Measurements from ENCODE around the gene KISS1R. TPM values are rescaled to one million over a fixed set of nuclear protein-coding genes. Genes with fewer than 3 reads are reported as not detected.

KISS1R gene
- polyA plus RNA-seq (2011; rRNA removed), result not detected in 2 replicates
- polyA minus RNA-seq (2011; rRNA and poly(A)+ RNA removed), result not detected in 2 replicates

DNA sequence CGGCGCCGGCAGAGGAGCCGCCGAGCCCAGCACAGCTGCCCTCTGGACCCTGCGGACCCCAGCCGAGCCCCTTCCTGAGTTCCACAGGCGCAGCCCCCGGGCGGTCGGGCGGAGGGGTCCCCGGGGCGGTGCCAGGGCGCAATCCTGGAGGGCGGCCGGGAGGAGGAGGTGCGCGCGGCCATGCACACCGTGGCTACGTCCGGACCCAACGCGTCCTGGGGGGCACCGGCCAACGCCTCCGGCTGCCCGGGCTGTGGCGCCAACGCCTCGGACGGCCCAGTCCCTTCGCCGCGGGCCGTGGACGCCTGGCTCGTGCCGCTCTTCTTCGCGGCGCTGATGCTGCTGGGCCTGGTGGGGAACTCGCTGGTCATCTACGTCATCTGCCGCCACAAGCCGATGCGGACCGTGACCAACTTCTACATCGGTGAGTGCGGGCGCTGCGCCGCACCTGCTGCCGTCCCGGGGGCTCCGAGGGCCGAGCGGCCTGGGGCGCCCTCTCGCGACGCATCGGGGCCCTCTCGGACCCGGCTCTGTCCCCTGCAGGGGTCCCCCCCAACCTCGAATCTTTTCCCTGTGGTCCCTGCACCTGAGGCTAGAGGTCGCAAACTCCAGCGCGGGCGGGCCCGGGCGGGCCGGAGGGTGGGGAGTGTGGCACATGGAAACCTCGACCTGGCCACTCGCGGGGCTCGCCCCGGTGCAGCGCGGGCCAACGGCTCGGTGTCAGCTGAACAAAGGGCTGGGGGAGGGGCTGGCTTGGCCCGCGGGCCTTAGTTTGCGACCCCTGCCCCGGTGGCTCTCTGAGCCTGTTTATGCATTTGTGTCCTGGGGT, at the start of gene KISS1R:
TSS of gene KISS1R (plus strand) at position 11 of the 829 bp plus-strand sequence. CDS start at position 181, 170 bp downstream.
- Histone ChIP-seq H3K4me3 (ENCODE audit: low read depth, low read length) (no peak within 1 kb of the TSS; the same call in 1 of the 2 replicates), H3K27me3 (ENCODE audit: control insufficient read depth, insufficient read depth, low read length) (peaks cover 22% of the 10 kb centered on the region), H3K36me3 (ENCODE audit: control insufficient read depth, insufficient read depth, low read length) (no peaks in the 10 kb centered on the region)
- ChIA-PET POLR2A (no interaction called here), CTCF (interaction anchor here (1.0 to 3.2 kb wide), 5 partner anchors 38 to 148 kb away, joined by 3 to 12 read pairs (median 4); no protein-coding TSS in a partner anchor)
- TF ChIP-seq CTCF (IDR thresholded peaks at IDR 0.05; ENCODE audit: insufficient read depth, low read depth, low read length), result peak; percentile 35
- DNase-seq (ENCODE audit: low read depth), result no peak

DNA sequence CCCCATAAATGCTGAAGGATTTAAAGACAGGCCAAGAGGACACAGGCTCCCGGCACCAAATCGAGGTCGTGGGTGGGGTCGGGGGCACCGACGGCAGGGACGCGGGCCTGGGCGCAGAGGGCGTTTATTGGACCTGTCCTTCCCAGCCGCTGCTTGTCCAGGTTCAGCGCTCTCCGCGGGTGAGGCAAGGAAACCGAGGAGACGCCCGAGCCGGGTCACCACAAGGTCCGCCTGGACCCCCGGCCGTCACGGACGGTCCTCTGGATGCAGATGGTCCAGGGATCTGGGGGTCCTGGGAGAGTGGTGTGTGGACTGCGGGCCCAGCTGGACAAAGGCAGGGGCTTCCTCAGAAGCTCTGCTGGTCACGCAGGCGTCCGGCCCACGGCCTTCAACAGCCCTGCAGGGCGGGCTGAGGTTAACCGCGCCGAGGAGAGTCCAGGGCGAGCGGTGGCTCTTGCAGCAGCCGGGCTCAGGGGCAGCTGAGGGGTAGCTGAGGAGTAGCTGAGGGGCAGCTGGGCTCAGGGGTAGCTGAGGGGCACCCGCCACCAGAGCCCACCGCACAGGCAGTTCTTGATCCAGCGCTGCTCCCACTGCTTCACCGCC, 49.2 kb upstream of the KISS1R start:
- no peak for DNase-seq (ENCODE audit: low read depth)
- peaks cover 23% of the 10 kb centered on the region for H3K36me3 ChIP-seq (ENCODE audit: control insufficient read depth, insufficient read depth, low read length)
- ChIA-PET POLR2A (no interaction called here), CTCF (no interaction called here)
- no peak for TF ChIP-seq CTCF (IDR thresholded peaks at IDR 0.05; ENCODE audit: insufficient read depth, low read depth, low read length)
- no peak overlapping the region for H3K4me3 ChIP-seq (ENCODE audit: low read depth, low read length)
- no peaks in the 10 kb centered on the region for H3K27me3 ChIP-seq (ENCODE audit: control insufficient read depth, insufficient read depth, low read length)

DNA sequence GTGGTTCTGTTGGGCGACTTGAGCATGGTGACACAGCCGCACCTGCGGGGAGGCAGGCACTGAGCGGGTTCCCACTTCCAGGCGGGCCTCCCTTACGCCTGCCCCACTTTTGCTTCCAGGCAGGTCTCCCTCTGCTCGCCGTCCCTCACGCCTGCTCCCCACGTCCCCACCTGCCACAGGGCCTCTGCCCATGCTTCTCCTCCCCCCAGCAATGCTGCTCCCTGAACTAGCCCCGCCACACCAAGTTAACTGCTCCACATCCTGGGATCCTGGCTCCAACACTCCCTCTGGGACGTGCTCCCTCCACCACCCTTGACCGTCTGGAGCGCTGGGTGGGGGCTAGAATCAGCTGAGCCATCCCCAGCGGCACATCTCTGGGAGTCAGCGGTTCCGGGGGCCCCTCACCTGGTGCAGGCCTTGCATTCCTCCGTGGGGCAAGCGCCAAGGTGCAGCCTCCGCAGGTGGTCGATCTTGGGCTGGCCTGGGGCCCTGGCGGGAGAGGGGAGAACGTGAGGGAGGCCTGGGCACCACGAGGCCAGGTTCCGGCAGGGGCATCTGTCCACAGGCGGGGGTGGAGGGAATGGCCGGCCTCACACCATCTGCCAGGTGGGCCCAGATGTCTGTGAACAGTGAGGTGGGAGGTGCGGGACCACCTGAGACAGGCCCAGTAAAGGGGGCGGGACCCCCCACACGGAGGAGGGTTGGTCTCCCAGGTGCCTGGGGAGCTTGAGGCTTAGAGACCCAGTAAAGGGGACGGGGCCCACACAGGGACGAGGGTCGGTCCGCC, 48.5 kb upstream of the KISS1R start:
- no peaks in the 10 kb centered on the region for H3K27me3 ChIP-seq (ENCODE audit: control insufficient read depth, insufficient read depth, low read length)
- CTCF ChIA-PET, result interaction anchor here (0.6 kb wide), 1 partner anchor 90 kb away, joined by 3 read pairs; no protein-coding TSS in a partner anchor
- no peak for DNase-seq (ENCODE audit: low read depth)
- H3K4me3 ChIP-seq (ENCODE audit: low read depth, low read length), result no peak overlapping the region
- POLR2A ChIA-PET, result no interaction called here
- TF ChIP-seq CTCF (IDR thresholded peaks at IDR 0.05; ENCODE audit: insufficient read depth, low read depth, low read length), result no peak
- peaks cover 26% of the 10 kb centered on the region for H3K36me3 ChIP-seq (ENCODE audit: control insufficient read depth, insufficient read depth, low read length)

- Histone ChIP-seq H3K27me3 (ENCODE audit: control insufficient read depth, insufficient read depth, low read length) (no peaks in the 10 kb centered on the region), H3K4me3 (ENCODE audit: low read depth, low read length) (no peak overlapping the region), H3K36me3 (ENCODE audit: control insufficient read depth, insufficient read depth, low read length) (peaks cover 26% of the 10 kb centered on the region)
- ChIA-PET CTCF (interaction anchor here (0.6 kb wide), 1 partner anchor 91 kb away, joined by 3 read pairs; no protein-coding TSS in a partner anchor), POLR2A (interaction anchor here (0.7 kb wide), 1 partner anchor 70 kb away, joined by 4 read pairs; no protein-coding TSS in a partner anchor)
- DNase-seq (ENCODE audit: low read depth), result peak; percentile 80
- no peak for TF ChIP-seq CTCF (IDR thresholded peaks at IDR 0.05; ENCODE audit: insufficient read depth, low read depth, low read length)
These were observed 47.6 kb upstream of the KISS1R start for GRCh38 chr19:869245-870177.

Measured in BJ (cell line).